Limb (tissue), 2 donors: ENCODE results near the gene KRTAP1-5.
"Not testable (repeated sequence)": the region's sequence is repeated elsewhere in the genome, so short reads cannot be mapped to it uniquely, and the experiment has no call there.

Source experiments
- DNase-seq, 2 donors: peaks; one replicate each; pipeline ENCODE4 v3.0.0-alpha.2; 2016; ENCODE audit errors: extremely low spot score in 2 of 2

KRTAP1-5 gene

GRCh38 chr17:41004397-41004796, 22.6 kb downstream of the KRTAP1-5 start:
- no peak for DNase-seq

- DNase-seq: no peak
Measured at GRCh38 chr17:41003926-41004325, 23.1 kb downstream of the KRTAP1-5 start.

DNA sequence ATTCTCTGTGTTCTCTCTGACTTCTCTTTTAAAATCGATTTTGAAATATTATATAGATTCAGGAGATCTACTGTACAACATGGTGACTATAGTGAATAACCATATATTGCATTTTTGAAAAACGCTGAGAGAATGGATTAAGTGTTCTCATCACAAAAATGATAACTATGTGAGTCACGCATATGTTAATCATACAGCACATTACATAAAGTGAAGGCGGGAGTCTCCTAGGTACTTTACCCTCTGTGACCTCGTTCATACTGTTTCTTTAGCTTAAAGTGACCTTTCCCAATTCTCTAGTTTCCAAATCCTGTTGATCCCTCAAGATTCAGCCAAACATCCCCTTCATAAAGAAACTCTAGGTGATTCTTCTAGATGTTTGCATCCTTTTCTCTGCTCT, 24.2 kb downstream of the KRTAP1-5 start:
- DNase-seq: no peak

DNA sequence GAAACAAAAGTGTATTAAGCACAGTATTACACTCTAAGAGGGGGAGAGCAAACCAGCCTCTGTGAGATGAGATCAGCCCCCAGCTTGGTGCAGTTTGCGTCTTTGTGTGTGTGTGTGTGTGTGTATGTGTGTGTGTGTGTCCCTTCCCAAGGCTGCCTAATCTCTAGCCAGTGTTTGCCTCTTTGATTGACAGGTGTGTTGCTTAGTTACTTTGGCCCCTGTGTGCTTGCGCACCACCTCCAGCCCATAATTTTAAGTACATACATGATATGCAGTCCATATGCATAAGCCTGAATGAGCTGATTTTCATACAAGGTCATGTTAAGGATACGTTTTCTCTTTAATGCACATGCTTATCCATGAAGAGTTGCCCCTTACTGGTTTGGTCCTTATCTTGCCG, 25.2 kb downstream of the KRTAP1-5 start:
- DNase-seq: no peak

DNA sequence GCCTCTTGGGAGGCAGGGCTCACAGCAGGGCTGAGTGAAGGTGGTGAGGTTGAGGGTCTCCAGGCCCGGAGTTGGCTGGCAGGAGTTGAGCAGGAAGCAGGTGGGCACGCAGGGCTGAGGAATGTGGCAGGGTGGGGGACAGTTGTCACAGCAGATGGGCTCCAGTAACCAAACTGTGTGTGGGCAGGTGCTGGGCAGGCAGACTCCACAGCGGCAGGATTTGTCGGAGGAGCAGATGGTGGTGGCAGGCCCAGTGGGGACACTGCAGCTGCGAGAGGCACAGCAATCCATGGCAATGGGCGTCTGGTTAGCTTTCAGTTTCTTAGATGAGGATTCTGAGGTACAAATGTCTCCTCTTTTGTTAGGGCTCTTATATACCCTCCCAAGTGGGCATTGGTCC, 27.4 kb downstream of the KRTAP1-5 start, which contains the start of gene KRTAP3-2:
KRTAP3-2 (minus strand) TSS at position 344 of the 400 bp plus-strand sequence; CDS start at position 291, 53 bp downstream.
- DNase-seq: not testable (repeated sequence)

DNA sequence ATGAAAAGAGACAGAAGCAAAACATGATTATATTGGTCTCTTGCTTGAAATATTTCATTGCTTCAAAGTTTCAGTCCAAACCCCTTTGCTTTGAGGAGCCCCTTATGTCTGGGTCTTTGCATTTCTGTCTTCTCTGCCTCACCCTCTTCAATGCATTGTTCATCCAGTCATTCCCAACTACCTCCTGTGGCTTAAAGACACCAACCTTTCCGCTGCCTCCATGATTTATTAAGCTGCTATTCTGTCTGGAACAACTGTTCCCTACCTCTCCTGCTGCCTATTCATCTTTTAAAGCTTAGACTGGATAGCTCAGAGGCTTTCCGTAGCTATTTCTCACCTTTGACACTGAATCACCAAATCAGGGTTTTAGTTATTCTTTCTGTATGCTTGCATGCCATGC, 29.6 kb downstream of the KRTAP1-5 start:
- no peak for DNase-seq

GRCh38 chr17:40996829-40997228, 30.2 kb downstream of the KRTAP1-5 start:
- no peak for DNase-seq

DNA sequence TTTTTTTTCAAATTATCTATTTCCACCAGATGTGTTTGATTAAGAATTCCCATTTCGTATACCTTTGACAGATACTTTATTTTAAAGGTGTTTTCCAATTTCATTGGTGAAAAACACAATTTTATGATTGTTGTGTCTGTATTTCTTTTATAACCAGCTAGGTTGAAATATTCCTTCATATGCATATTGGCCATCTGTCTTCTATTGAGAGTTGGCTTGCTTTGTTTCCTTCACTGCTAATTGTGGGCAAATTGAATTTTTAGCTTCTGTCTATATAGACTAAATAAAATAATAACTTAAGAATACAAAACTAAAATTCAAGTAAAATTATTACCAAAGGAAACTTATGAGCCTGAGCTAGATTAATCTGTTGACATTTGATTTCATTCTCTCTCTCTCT, 31.9 kb downstream of the KRTAP1-5 start:
- DNase-seq: no peak

DNA sequence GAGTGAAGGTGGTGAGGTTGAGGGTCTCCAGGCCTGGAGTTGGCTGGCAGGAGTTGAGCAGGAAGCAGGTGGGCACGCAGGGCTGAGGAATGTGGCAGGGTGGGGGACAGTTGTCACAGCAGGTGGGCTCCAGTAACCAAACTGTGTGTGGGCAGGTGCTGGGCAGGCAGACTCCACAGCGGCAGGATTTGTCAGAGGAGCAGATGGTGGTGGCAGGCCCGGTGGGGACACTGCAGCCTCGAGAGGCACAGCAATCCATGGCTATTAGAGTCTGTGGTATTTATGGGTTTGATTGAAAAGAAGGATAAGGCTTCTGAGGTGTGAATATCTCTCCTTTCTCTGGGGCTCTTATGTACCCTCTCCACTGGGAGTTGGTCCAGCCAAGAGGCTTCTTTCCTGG, 33.2 kb downstream of the KRTAP1-5 start, which contains the start of gene KRTAP3-3:
KRTAP3-3 (minus strand) TSS at position 326 of the 400 bp plus-strand sequence; CDS start at position 259, 67 bp downstream.
- DNase-seq: no peak

- DNase-seq: no peak
Measured at GRCh38 chr17:40993084-40993483, 33.9 kb downstream of the KRTAP1-5 start.

DNA sequence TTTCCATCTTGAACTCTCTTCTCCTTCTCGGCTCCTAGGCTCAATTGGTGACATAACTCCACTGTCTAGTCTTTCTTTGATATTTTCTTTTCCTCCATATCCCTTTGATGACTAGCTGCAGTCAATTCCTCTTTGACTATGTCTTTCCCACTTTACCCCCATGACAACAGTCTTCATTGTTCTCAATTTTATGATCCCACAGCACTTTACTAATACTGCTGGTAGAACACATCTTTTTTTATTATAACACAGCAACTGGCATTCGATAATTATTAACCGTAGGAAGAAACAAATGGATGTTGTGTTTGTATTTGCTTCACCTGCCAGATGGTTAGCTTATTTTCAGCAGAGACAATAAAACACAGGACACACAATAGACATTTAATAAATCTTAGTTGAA, 34.3 kb downstream of the KRTAP1-5 start:
- DNase-seq: no peak

- DNase-seq: no peak
Measured at GRCh38 chr17:40986920-40987319, 40.1 kb downstream of the KRTAP1-5 start.

GRCh38 chr17:40984226-40984625, 42.8 kb downstream of the KRTAP1-5 start, which contains the start of gene KRT40:
TSS of gene KRT40 (minus strand) at chr17:40984326. CDS start at chr17:40984273, 53 bp downstream.
- no peak for DNase-seq

DNA sequence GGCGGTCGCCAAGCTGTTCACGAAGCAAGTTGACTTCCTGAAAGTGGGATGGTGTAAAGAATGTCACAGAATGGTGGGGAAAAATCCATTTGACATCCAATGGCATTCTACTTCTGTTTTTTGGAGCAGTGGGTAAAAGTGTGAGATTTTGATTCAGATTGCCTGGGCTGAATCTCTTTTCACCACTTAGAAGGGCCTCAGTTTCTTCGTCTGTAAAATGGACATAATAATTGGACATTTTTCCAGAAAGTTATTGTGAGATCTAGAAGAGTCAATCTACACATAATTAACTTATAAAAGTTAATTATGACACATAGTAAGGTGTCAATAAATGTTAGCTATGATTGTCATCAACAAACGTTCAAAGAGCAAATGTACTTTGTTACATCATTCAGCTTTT, 45.9 kb downstream of the KRTAP1-5 start:
- DNase-seq: no peak

- DNase-seq: peak; percentile 47 to 76
Measured at GRCh38 chr17:40980596-40980995, 46.4 kb downstream of the KRTAP1-5 start.

- DNase-seq: no peak
Measured at GRCh38 chr17:40980117-40980516, 46.9 kb downstream of the KRTAP1-5 start.

- no peak for DNase-seq
Measured at GRCh38 chr17:40978575-40979151, 48.3 kb downstream of the KRTAP1-5 start.
